ENCODE results near the gene JAM3.

JAM3 gene

GRCh38 chr11:134033696-134034491, 35.0 kb upstream of the JAM3 start:
- no peak for TF ChIP-seq ZFX (IDR thresholded peaks at IDR 0.05; ENCODE audit: borderline replicate concordance)
- no peak for TF ChIP-seq CTCF (IDR thresholded peaks at IDR 0.05)
- no peak overlapping the region for H3K27ac ChIP-seq

- H3K27ac ChIP-seq = no peak overlapping the region
- TF ChIP-seq CTCF (IDR thresholded peaks at IDR 0.05) = no peak
- no peak for TF ChIP-seq ZFX (IDR thresholded peaks at IDR 0.05; ENCODE audit: borderline replicate concordance)
These were observed 34.1 kb upstream of the JAM3 start for GRCh38 chr11:134034496-134035381.

- no peak for TF ChIP-seq CTCF (IDR thresholded peaks at IDR 0.05)
- no peak for TF ChIP-seq ZFX (IDR thresholded peaks at IDR 0.05; ENCODE audit: borderline replicate concordance)
- H3K27ac ChIP-seq = no peak overlapping the region
These were observed 32.3 kb upstream of the JAM3 start for GRCh38 chr11:134036492-134037045.

GRCh38 chr11:134037046-134037908, 31.6 kb upstream of the JAM3 start:
- H3K27ac ChIP-seq = no peak overlapping the region
- no peak for TF ChIP-seq ZFX (IDR thresholded peaks at IDR 0.05; ENCODE audit: borderline replicate concordance)
- TF ChIP-seq CTCF (IDR thresholded peaks at IDR 0.05) = no peak

- H3K27ac ChIP-seq = no peak overlapping the region
- TF ChIP-seq ZFX (IDR thresholded peaks at IDR 0.05; ENCODE audit: borderline replicate concordance) = no peak
- TF ChIP-seq CTCF (IDR thresholded peaks at IDR 0.05) = no peak
These were observed 29.9 kb upstream of the JAM3 start for GRCh38 chr11:134038897-134039470.

- no peak overlapping the region for H3K27ac ChIP-seq
- TF ChIP-seq ZFX (IDR thresholded peaks at IDR 0.05; ENCODE audit: borderline replicate concordance) = no peak
- TF ChIP-seq CTCF (IDR thresholded peaks at IDR 0.05) = no peak
These were observed 29.0 kb upstream of the JAM3 start for GRCh38 chr11:134039726-134040385.

Measured in 22Rv1 (cell line).